GM12873 (cell line): ENCODE results near the gene HYAL1.

Experiments used
- CTCF ChIP-seq: IDR thresholded peaks from 2 replicates; pipeline ENCODE4 v1.5.1; 2012; ENCODE audit warnings: low read depth, mild to moderate bottlenecking, moderate library complexity, low read length, control low read depth; ENCODE audit not compliant: insufficient read depth; ENCODE audit errors: missing control alignments

Gene HYAL1

GRCh38 chr3:50294089-50294488 is 9.3 kb downstream of the HYAL1 start:
- TF ChIP-seq CTCF, result no peak

- no peak for TF ChIP-seq CTCF
Measured at GRCh38 chr3:50293079-50293801, 10.1 kb downstream of the HYAL1 start.

- no peak for TF ChIP-seq CTCF
Measured at GRCh38 chr3:50292159-50293078, 11.0 kb downstream of the HYAL1 start, which contains the start of gene IFRD2. IFRD2 (minus strand) TSS chr3:50292429; CDS start chr3:50292274, 155 bp downstream.

GRCh38 chr3:50290161-50290641 is 13.2 kb downstream of the HYAL1 start:
- no peak for TF ChIP-seq CTCF

- TF ChIP-seq CTCF, result no peak
Measured at GRCh38 chr3:50289130-50289529, 14.2 kb downstream of the HYAL1 start.

GRCh38 chr3:50288387-50289007 is 14.9 kb downstream of the HYAL1 start:
- no peak for TF ChIP-seq CTCF

- TF ChIP-seq CTCF, result no peak
Measured at GRCh38 chr3:50287262-50287661, 16.1 kb downstream of the HYAL1 start.
